GM23248 (cell line): ENCODE measurements around the gene MSMP. TPM values are rescaled to one million over a fixed set of nuclear protein-coding genes. Genes with fewer than 3 reads are reported as not detected.

Experiments used
- DNase-seq: peaks from one replicate; pipeline ENCODE4 v3.0.0-alpha.2; 2015
- H2AFZ ChIP-seq: fragments of 200-600 bp; sonication (generic); 2 replicates; pipeline ENCODE4 v1.6.1; 2016; ENCODE audit warnings: antibody characterized with exemption
- H3F3A ChIP-seq: fragments of 200-600 bp; sonication (generic); 2 replicates; pipeline ENCODE4 v1.6.1; 2016; ENCODE audit warnings: mild to moderate bottlenecking, antibody characterized with exemption, mixed run types; ENCODE audit not compliant: insufficient read depth
- H3K27ac ChIP-seq: fragments of 200-600 bp; sonication (generic); 2 replicates; pipeline ENCODE4 v1.5.1; 2016; ENCODE audit warnings: mild to moderate bottlenecking
- H3K27me3 ChIP-seq: fragments of 200-600 bp; sonication (generic); replicated peaks from 2 replicates; pipeline ENCODE4 v1.6.1; 2016; ENCODE audit warnings: mild to moderate bottlenecking; ENCODE audit not compliant: insufficient read depth
- H3K36me3 ChIP-seq: fragments of 200-600 bp; sonication (generic); 2 replicates; pipeline ENCODE4 v1.6.1; 2016; ENCODE audit warnings: low read depth, mild to moderate bottlenecking
- H3K4me1 ChIP-seq: fragments of 200-600 bp; sonication (generic); 2 replicates; pipeline ENCODE4 v1.6.1; 2016; ENCODE audit warnings: mild to moderate bottlenecking; ENCODE audit not compliant: insufficient read depth
- H3K4me2 ChIP-seq: fragments of 200-600 bp; sonication (generic); one replicate; pipeline ENCODE4 v1.6.1; 2016; ENCODE audit warnings: mild to moderate bottlenecking; ENCODE audit not compliant: unreplicated experiment
- H3K4me3 ChIP-seq: fragments of 200-600 bp; sonication (generic); 2 replicates; pipeline ENCODE4 v1.5.1; 2016; ENCODE audit warnings: mild to moderate bottlenecking
- H3K79me2 ChIP-seq: fragments of 200-600 bp; sonication (generic); 2 replicates; pipeline ENCODE4 v1.6.1; 2016; ENCODE audit warnings: mild to moderate bottlenecking; ENCODE audit not compliant: insufficient read depth
- H3K9ac ChIP-seq: fragments of 200-600 bp; sonication (generic); 2 replicates; pipeline ENCODE4 v1.6.1; 2016; ENCODE audit warnings: mild to moderate bottlenecking
- H3K9me2 ChIP-seq: fragments of 200-600 bp; sonication (generic); 2 replicates; pipeline ENCODE4 v1.6.1; 2016; ENCODE audit warnings: mixed run types, mild to moderate bottlenecking, moderate library complexity; ENCODE audit not compliant: insufficient read depth
- H3K9me3 ChIP-seq: fragments of 200-600 bp; sonication (generic); one replicate; pipeline ENCODE4 v1.6.1; 2017; ENCODE audit warnings: low read depth
- H4K20me1 ChIP-seq: fragments of 200-600 bp; sonication (generic); 2 replicates; pipeline ENCODE4 v1.6.0; 2016; ENCODE audit not compliant: insufficient read depth
- EZH2 ChIP-seq: fragments of 200-600 bp; sonication (generic); IDR thresholded peaks from 2 replicates; pipeline ENCODE4 v1.6.1; 2018; ENCODE audit warnings: antibody characterized with exemption, mild to moderate bottlenecking; ENCODE audit not compliant: insufficient read depth, poor library complexity, severe bottlenecking
- EZH2phosphoT487 ChIP-seq: fragments of 200-600 bp; sonication (generic); IDR thresholded peaks from 2 replicates; pipeline ENCODE4 v1.6.1; 2018; ENCODE audit warnings: antibody characterized with exemption, moderate library complexity, mild to moderate bottlenecking, low read depth; ENCODE audit not compliant: insufficient read depth
- WGBS, 2 experiments: methylation state at CpG; one replicate each; pipeline ENCODE4 v1.1.6; 2015 to 2017; ENCODE audit warnings: low lambda C conversion rate in 2 of 2, low coverage in 1 of 2; ENCODE audit errors: missing lambda C conversion rate in 2 of 2; 5-methylcytosine and 5-hydroxymethylcytosine counted together
- in situ Hi-C: fragments of 300-500 bp; cut with MboI; formaldehyde crosslinking; loops from 2 replicates; pipeline ENCODE4 v1.15.0; 2020
- polyA plus RNA-seq: library from polyadenylated mRNA; unstranded; fragments of >200 nt; fragmentation: Nextera tagmentation; extraction: Ambion mirVana; gene quantifications from 2 replicates; pipeline ENCODE4 v1.2.1, GENCODE V29; 2016
- total RNA-seq: library from RNA; depleted of rRNA; stranded (reverse); fragments of >200 nt; shearing (Covaris generic); gene quantifications from 2 replicates; pipeline ENCODE4 v1.2.3, GENCODE V29; 2014; rRNA removed

Gene MSMP
- total RNA-seq, result not detected in 2 replicates
- polyA plus RNA-seq, result not detected in 2 replicates

GRCh38 chr9:35754264-35754663 is at the start of gene MSMP:
Gene MSMP (minus strand): TSS chr9:35754276. CDS start chr9:35754129, 147 bp downstream.
- no peak within 1 kb of the TSS for H3K9ac ChIP-seq
- TF ChIP-seq EZH2phosphoT487, result no peak
- no peak for TF ChIP-seq EZH2

GRCh38 chr9:35801328-35802128 is 47.5 kb upstream of the MSMP start:
- Histone ChIP-seq H3K9me3 (no peaks in the 10 kb centered on the region), H3K27me3 (no peaks in the 10 kb centered on the region), H2AFZ (no peak overlapping the region), H3K79me2 (peaks cover 9% of the 10 kb centered on the region), H3K9me2 (no peaks in the 10 kb centered on the region), H3K4me1 (peaks cover 13% of the 10 kb centered on the region), H3K4me2 (no peak overlapping the region), H3K4me3 (no peak overlapping the region), H3F3A (peaks cover 20% of the 10 kb centered on the region), H4K20me1 (no peaks in the 10 kb centered on the region), H3K9ac (no peak overlapping the region), H3K27ac (no peak overlapping the region), H3K36me3 (peaks cover 16% of the 10 kb centered on the region)
- DNase-seq, result no peak
- WGBS, 2 experiments, result 95 to 96% methylated on average over 13 of the region's 13 CpGs
- TF ChIP-seq EZH2 (no peak), EZH2phosphoT487 (no peak)
- in situ Hi-C loops, result no loop called here

More at GRCh38 chr9:35754264-35754663, at the start of gene MSMP:
- no peak within 1 kb of the TSS for H3K27ac ChIP-seq
- H3K4me2 ChIP-seq, result no peak within 1 kb of the TSS
- H3K36me3 ChIP-seq, result peaks cover 10% of the 10 kb centered on the region
- H3K27me3 ChIP-seq, result no peaks in the 10 kb centered on the region
- no peaks in the 10 kb centered on the region for H3K9me2 ChIP-seq
- H3K4me1 ChIP-seq, result peaks cover 8% of the 10 kb centered on the region
- H3F3A ChIP-seq, result 0 out of 2 replicates have a peak, but pooled peaks cover 13% of the 10 kb centered on the region
- H3K9me3 ChIP-seq, result no peaks in the 10 kb centered on the region
- 60 to 80% methylated on average over 2 to 3 of the region's 3 CpGs for WGBS, 2 experiments
- no peak within 1 kb of the TSS for H3K4me3 ChIP-seq
- no peaks in the 10 kb centered on the region for H4K20me1 ChIP-seq
- peaks cover 10% of the 10 kb centered on the region; the same call in 1 of the 2 replicates for H3K79me2 ChIP-seq
- H2AFZ ChIP-seq, result no peak within 1 kb of the TSS
- in situ Hi-C loops, result no loop called here
- DNase-seq, result no peak

- 86 to 88% methylated on average over 7 of the region's 7 CpGs for WGBS, 2 experiments
- H3K4me1 ChIP-seq, result peaks cover 17% of the 10 kb centered on the region
Observed at GRCh38 chr9:35800530-35800929, 46.5 kb upstream of the MSMP start.

GRCh38 chr9:35798658-35799374 is 44.7 kb upstream of the MSMP start:
- peaks cover 32% of the 10 kb centered on the region for H3K4me1 ChIP-seq
- peaks cover 36% of the 10 kb centered on the region for H3K79me2 ChIP-seq
- peak overlapping the region; percentile 4; the same call in 1 of the 2 replicates for H3K9ac ChIP-seq
- no peak overlapping the region for H2AFZ ChIP-seq
- H3F3A ChIP-seq, result peaks cover 20% of the 10 kb centered on the region
- peak overlapping the region; percentile 47 for H3K27ac ChIP-seq
- peak; percentile 87 for DNase-seq
- H3K36me3 ChIP-seq, result peaks cover 16% of the 10 kb centered on the region
- no peak for TF ChIP-seq EZH2phosphoT487
- TF ChIP-seq EZH2, result no peak
- no peaks in the 10 kb centered on the region for H4K20me1 ChIP-seq
- no peaks in the 10 kb centered on the region for H3K9me3 ChIP-seq
- 37 to 47% methylated on average over 4 of the region's 4 CpGs for WGBS, 2 experiments
- no peaks in the 10 kb centered on the region for H3K27me3 ChIP-seq
- in situ Hi-C loops, result no loop called here
- H3K4me3 ChIP-seq, result no peak overlapping the region
- peak overlapping the region; percentile 15 for H3K4me2 ChIP-seq
- no peaks in the 10 kb centered on the region for H3K9me2 ChIP-seq

More at GRCh38 chr9:35800530-35800929, 46.5 kb upstream of the MSMP start:
- Histone ChIP-seq H4K20me1 (no peaks in the 10 kb centered on the region), H3K4me2 (no peak overlapping the region), H3K36me3 (peaks cover 16% of the 10 kb centered on the region), H2AFZ (no peak overlapping the region), H3K9me3 (no peaks in the 10 kb centered on the region), H3F3A (peaks cover 20% of the 10 kb centered on the region), H3K27me3 (no peaks in the 10 kb centered on the region), H3K4me3 (no peak overlapping the region), H3K9ac (no peak overlapping the region), H3K27ac (no peak overlapping the region), H3K79me2 (peaks cover 19% of the 10 kb centered on the region), H3K9me2 (no peaks in the 10 kb centered on the region)
- in situ Hi-C loops, result no loop called here
- no peak for DNase-seq
- no peak for TF ChIP-seq EZH2
- TF ChIP-seq EZH2phosphoT487, result no peak
